ENCODE results near the gene ERN1. TPM values are rescaled to one million over a fixed set of nuclear protein-coding genes. Genes with fewer than 3 reads are reported as not detected.
A peak's percentile ranks its signal among the peaks of the same experiment; 100 is the strongest.

ERN1 gene
- total and polyA plus RNA-seq, 7 donors, result 1.2 to 9.4 (median 7.4) TPM

GRCh38 chr17:64134216-64134970 is 4.4 kb upstream of the ERN1 start:
- Histone ChIP-seq H3K27ac (no peak overlapping the region), H3K4me3 (no peak overlapping the region), H3K9me3 (no peaks in the 10 kb centered on the region), H3K36me3 (no peaks in the 10 kb centered on the region), H3K27me3 (no peaks in the 10 kb centered on the region), H3K4me1 (peaks cover 0 to 16% (median 8%) of the 10 kb centered on the region in 4 donors)
- no peak for DNase-seq
- TF ChIP-seq EP300 (IDR thresholded peaks at IDR 0.05) (no peak), CTCF (IDR thresholded peaks at IDR 0.05) (no peak), POLR2AphosphoS5 (IDR thresholded peaks at IDR 0.05) (no peak), POLR2A (IDR thresholded peaks at IDR 0.05) (no peak)
- intact Hi-C loops (cut with DNase I), result loop anchor here (2.0 kb wide), 1 partner anchor 72 kb away; no protein-coding TSS in a partner anchor
- WGBS, 2 donors, result 30 to 80% methylated on average over 6 of the region's 6 CpGs

- no peaks in the 10 kb centered on the region for H3K27me3 ChIP-seq
- peaks cover 0 to 21% (median 13%) of the 10 kb centered on the region in 4 donors for H3K4me1 ChIP-seq
- no peak for DNase-seq
- intact Hi-C loops (cut with DNase I), result loop anchor here (2.0 kb wide), 1 partner anchor 71 kb away; no protein-coding TSS in a partner anchor
- H3K4me3 ChIP-seq, result no peak overlapping the region
- 33 to 42% methylated on average over 8 of the region's 8 CpGs for WGBS, 2 donors
- no peak for TF ChIP-seq EP300 (IDR thresholded peaks at IDR 0.05)
- peak; percentile 45 to 74 (median 57) for TF ChIP-seq CTCF (IDR thresholded peaks at IDR 0.05)
- no peak for TF ChIP-seq POLR2A (IDR thresholded peaks at IDR 0.05)
- H3K27ac ChIP-seq, result no peak overlapping the region
- no peaks in the 10 kb centered on the region for H3K9me3 ChIP-seq
- H3K36me3 ChIP-seq, result no peaks in the 10 kb centered on the region
These were observed 3.7 kb upstream of the ERN1 start for GRCh38 chr17:64133546-64134215.

- Histone ChIP-seq H3K9me3 (no peaks in the 10 kb centered on the region), H3K27ac (peak overlapping the region in 3 of 4 donors; percentile 97 to 99 (median 99)), H3K4me1 (peaks cover 0 to 27% (median 19%) of the 10 kb centered on the region in 4 donors), H3K36me3 (no peaks in the 10 kb centered on the region), H3K27me3 (no peaks in the 10 kb centered on the region), H3K4me3 (no peak overlapping the region)
- DNase-seq, result no peak
- intact Hi-C loops (cut with DNase I), result loop anchor here (2.0 kb wide), 1 partner anchor 103 kb away; no protein-coding TSS in a partner anchor
- WGBS, 2 donors, result 81 to 83% methylated on average over 5 of the region's 5 CpGs
- no peak for TF ChIP-seq POLR2A (IDR thresholded peaks at IDR 0.05)
- no peak for TF ChIP-seq EP300 (IDR thresholded peaks at IDR 0.05)
- no peak for TF ChIP-seq POLR2AphosphoS5 (IDR thresholded peaks at IDR 0.05)
- no peak for TF ChIP-seq CTCF (IDR thresholded peaks at IDR 0.05)
These were observed 1.8 kb upstream of the ERN1 start for GRCh38 chr17:64131606-64132270.

GRCh38 chr17:64130559-64131001 is 636 bp upstream of the ERN1 start:
- H3K27ac ChIP-seq, result peak overlapping the region; percentile 96 to 99 (median 98)
- no peaks in the 10 kb centered on the region for H3K36me3 ChIP-seq
- TF ChIP-seq EP300 (IDR thresholded peaks at IDR 0.05) (no peak), CTCF (IDR thresholded peaks at IDR 0.05) (no peak), POLR2A (IDR thresholded peaks at IDR 0.05) (peak in 1 of 2 donors; percentile 4)
- DNase-seq, result peak; percentile 78
- WGBS, 2 donors, result 13 to 18% methylated on average over 24 of the region's 24 CpGs
- H3K27me3 ChIP-seq, result no peaks in the 10 kb centered on the region
- no peaks in the 10 kb centered on the region for H3K9me3 ChIP-seq
- peak overlapping the region; percentile 44 to 92 (median 79) for H3K4me3 ChIP-seq
- intact Hi-C loops (cut with DNase I), result loop anchor here (1.0 to 2.0 kb wide), 2 partner anchors 15 to 102 kb away; no protein-coding TSS in a partner anchor
- peaks cover 0 to 30% (median 20%) of the 10 kb centered on the region in 4 donors for H3K4me1 ChIP-seq
